RKO (cell line): ENCODE measurements around the gene SYTL2.
"Not testable (repeated sequence)": the region's sequence is repeated elsewhere in the genome, so short reads cannot be mapped to it uniquely, and the experiment has no call there.

ENCODE experiments used
- DNase-seq: peaks from one replicate; pipeline ENCODE4 v3.0.0-alpha.2; 2016; ENCODE audit warnings: low spot score

The SYTL2 gene

DNA sequence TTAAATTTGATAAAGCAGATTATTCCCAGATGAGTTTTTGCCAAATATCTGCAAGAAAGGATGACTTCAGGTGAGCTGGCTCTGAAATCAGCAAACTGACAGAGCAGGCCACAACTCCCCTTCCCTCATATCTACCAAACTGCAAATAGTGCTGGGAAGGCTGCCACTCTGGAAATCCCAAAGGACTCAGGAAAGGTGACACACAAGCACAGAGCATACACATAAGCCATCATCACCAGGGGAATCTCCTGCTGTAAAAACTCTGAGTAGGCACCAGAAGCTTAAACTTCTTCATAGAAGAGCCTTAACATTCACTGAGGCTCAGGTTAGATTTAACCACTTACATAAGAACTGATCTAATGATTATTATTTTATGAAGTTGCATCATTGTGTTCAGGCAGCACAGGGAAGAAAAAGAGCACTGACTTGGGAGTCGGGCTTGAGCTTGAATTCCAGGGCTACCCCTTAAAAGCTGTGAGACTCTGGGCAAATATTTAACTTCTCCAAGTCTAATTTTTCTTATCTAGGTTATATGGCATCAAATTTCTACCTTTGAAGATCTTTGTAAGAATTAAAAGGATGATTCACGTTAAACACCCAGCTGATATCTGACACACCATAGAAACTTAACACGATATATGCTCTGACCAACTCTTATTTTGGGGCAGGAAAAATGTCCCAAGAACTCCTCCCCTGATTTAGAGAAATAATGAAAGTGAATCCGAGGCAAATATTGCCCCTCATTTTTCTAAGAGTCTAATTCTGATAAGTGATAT is 15.0 kb downstream of the SYTL2 start:
- no peak for DNase-seq

- no peak for DNase-seq
These were observed 19.4 kb downstream of the SYTL2 start for GRCh38 chr11:85791409-85791990.

DNA sequence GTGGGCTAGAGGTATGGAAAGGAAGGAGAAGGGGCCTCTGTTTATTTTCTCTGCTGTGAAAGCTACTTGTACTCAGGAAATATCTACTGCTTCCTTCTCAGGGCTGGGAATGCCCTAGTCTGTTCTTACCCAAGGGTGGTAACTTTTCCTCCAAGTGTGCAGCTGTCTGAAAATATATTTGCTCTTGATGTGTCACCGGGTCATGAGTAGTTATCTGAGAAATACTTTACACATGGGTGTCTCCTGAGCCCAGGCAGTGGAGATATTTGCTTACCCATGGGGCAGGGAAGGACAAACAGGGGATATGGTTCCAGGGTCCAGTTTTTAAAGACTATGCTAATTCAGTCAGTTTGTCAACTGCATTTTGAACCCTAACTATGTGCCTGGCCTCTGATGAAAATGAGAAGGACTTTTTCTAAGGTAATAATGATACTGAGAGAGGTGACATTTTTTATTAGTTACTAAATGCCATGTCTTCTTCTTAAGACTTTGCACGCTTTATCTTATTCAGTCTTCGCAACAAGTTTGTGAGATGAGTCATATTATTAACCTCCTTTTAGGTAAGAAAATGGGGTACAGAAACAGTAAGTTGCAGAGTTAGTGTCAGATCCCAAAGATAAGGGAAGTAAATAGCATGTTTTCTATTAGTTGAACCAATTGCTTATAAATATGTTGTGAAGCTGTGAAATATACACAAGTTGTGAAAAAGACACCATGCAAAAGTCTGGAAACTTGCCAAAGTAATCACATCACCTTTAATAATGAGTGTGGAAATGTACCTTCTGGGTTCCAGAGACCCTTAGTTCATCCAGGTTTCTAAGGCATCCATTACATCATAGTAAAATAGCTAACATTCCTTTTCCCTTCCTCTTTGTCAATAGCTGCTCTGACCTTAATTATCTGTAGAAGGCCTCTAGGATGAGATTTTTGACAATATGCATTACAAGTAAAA is 22.9 kb downstream of the SYTL2 start:
- peak; percentile 14 for DNase-seq

GRCh38 chr11:85787168-85787567 is 23.8 kb downstream of the SYTL2 start:
- DNase-seq: no peak

DNA sequence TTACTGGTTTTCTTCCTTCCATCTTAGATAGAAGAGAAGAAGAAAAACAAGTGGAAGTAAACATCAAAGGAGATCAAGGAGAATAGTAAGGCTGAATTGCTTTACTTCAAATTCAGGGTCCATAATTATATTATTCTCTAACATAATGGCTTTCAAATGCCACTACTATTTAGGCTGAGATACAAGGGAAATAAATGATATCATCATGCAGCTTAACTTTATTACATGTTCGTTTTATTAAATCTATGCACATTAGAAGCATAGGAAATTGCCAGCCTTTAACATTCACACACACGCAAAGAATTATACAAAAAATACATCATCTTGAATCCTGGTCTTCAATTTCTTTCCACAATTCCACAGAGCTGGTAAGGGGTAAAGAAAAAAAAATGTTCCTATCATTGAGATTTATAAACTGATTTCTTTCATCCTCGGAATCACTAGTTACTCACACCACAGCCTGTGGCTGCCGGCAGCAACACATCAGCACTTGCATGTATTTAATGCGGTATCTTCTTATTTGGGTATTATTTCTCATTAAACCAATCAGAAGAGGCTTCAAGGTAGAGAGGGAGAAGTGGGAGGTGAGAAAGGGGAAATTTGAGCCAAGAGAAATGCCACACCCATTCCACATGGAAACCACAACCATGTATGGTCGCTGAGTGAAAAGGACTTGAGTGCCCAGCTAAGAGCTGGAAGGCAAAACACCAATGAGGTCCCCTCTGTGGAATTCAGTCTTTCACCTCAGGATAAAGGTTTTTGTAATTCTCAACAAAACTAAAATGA is 26.3 kb downstream of the SYTL2 start:
- DNase-seq: no peak

DNA sequence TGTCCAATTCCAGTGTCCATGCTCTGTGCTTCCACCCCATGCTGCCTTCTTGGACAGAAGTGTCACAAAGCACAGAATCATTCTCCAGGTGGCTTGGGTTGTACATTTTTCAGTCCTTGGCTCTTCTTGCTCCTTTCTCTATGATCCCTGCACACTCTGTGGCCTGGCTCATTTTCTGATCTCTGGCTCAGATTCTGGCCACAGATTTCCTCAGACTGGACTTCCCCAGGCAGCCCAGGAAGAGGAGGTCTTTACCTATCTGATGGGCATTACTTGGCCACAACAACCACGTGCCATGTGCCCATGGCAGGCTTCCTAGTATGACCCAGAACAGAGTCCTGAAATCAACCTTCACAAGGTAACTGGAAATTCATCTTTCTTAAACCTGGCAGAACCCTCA is 27.2 kb downstream of the SYTL2 start:
- DNase-seq: no peak

DNA sequence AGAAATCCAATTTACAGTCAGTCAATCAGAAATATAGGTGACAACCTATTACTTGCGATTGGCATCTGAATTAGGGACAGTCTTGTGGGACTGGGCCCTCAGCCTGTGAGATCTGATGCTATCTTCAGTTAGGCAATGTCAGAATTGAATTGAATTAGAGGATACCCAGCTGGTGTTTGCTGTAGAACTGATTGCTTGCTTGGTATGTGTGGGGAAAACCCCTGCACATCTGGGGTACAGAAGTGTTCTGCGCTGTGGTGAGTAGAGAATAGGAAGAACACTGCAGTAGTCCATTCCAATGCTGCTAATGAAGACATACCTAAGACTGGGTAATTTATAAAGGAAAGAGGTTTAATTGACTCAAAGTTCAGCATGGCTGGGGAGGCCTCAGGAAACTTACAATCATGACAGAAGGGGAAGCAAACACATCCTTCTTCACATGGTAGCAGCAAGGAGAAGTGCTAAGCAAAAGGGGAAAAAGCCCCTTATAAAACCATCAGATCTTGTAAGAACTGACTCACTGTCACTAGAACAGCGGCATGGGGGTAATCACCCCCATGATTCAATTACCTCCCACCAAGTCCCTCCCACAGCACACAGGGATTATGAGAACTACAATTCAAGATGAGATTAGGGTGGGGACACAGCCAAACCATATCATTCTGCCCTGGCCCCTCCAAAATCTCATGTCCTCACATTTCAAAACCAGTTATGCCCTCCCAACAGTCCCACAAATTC is 30.0 kb downstream of the SYTL2 start:
- DNase-seq: not testable (repeated sequence)

DNA sequence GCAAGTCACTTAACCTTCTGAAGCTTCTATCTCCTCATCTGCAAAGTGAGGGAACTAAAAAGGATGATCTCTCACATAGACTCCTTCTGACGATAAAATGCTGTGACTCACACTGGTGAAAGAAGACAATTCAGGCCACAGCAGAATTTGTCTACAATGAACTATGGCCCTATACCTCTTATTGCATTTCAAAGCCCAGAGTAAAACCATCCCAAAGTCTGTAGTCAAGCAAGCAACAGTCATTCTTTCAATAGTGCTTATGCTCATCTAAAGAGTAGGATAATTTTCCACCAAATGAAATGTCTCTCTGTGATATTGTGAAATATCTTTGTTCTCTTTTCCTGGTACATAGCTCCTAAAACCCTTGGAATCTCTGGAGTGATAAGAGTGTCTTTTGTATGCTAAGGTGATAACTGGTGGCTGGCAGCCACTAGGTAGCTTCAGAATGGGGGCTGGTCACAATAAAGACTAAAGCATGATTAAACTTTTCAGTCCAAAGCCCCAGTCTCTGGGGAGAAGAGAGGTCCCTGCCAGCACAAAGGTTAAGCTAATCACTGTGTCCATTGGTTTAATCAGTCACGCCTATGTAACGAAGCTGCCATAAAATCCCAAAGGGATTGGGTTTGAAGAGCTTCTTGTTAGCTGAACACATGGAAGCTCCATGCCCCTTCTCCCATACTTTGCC is 30.8 kb downstream of the SYTL2 start:
- no peak for DNase-seq

DNA sequence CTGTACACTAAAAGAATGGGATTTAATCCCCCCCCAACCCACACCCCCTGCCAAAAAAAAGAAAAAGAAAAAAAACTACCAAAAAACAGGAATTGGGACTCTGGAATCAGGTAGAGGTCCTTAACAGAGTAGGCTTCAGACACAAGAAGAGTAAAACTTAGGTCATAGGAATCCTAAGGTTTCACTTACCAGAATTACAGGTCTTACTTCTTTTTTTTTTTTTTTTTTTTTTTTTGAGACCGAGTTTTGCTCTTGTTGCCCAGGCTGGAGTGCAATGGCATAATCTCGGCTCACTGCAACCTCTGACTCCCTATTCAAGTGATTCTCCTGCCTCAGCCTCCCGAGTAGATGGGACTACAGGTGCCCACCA is 33.4 kb downstream of the SYTL2 start:
- DNase-seq: not testable (repeated sequence)

- DNase-seq: no peak
These were observed 33.9 kb downstream of the SYTL2 start for GRCh38 chr11:85776951-85777602.

DNA sequence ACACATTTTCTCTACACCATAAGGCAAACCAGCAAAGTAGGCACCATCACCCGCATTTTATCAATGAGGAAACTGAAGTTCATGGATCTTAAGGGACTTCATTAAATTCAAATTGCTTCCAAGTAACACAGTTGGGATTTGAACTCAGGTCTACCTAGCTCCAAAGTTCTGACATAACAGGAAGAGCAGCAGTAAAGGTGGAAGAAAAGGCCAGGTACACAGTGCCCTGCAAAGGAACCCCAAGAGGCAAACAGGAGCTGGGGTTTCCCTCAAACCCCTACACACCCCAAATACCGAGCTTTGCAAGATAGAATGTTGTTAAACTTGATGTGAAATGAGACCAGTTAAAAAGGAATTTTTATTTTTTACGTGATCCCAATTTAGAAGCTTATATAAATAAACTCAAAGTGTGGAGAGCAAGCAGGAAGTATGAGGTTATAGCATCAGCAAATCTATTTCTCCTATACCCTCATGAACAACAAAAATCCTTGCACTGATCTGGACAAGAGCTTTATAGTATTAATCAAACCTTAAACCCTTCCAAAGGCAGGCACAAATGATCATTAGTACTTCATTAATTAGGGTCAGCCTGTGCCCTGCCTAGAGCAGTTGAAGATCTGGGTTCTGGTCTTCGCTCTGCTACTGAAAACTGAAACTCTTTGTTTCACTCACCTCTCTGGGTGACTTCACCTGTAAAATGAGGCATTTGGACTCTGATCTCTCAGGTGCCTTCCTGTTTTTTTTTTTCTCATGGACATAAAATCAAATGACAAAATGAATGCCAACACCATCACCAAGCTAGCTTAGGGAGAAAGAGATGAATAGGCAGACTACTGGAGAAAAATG is 36.5 kb downstream of the SYTL2 start:
- no peak for DNase-seq

DNA sequence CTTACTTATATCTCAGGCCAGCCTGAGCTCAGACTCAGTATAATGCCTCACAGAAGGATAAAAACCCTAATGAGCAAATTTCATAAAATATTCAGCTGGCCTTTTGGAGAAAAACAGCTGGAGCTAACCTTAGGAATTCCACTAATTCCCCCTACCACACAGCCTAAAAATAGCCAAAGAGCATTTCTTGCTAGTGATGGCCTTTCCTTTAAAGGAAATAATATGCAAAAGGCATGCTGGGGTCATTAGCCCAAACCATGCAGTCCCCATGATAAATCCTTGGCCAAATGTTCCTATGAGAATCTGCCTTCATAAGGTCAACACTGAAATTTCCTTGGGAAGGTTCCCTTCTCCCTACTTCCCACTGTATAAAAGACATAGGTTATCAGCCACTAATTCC is 38.2 kb downstream of the SYTL2 start:
- DNase-seq: no peak

- DNase-seq: no peak
These were observed 39.4 kb downstream of the SYTL2 start for GRCh38 chr11:85771568-85771967.

DNA sequence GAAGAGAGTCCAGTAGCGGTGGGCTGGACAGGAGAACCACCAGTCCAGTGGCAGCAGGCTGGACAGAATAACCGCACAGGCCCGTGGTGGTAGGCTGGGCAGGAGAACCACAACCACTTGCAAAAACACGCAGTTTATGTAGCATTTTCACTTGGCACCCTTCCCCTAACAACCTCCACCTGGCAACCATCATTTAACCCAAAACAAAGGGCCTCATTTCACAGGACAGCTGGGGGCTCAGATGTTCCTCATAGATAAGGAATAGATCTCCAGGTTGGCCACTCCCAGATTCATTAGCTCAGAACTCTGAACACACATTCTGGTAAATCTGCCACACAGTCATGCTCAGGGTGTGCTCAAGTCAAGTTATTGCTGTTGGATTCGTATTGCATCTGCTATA is 41.2 kb downstream of the SYTL2 start:
- DNase-seq: no peak

GRCh38 chr11:85768473-85769146 is 42.3 kb downstream of the SYTL2 start:
- no peak for DNase-seq

DNA sequence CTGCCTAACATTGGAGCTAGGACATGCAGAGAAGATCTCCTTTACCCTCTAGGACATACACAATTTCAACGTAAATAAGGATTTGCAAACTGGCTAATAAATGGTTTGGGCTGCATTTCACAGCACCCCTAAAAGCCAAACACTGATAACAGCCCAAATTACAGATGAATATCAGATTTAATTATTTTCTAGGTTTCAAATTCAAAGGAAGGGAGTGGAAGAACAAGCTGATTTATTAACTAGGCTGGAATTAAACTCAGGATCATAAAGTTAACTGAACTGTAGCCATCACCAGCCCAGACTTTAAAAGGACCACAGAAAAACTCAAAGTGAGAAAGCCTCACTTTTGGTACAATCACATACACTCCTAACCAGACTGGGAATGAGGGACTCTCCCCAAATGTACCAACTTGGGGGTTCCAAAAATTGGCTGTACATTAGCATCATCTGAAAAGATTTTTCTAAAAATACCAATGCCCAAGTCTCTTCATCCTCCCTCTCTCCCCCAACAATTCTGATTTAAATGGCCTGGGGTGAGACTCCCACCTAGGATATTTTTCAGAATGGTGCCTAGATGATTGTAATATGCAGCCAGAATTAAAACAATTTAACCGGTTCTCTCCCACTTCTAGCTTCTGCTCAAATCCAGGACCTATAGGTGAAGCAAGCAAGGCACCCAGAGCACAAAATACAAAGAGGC is 43.5 kb downstream of the SYTL2 start:
- DNase-seq: no peak

GRCh38 chr11:85766721-85767161 is 44.2 kb downstream of the SYTL2 start:
- no peak for DNase-seq

- no peak for DNase-seq
These were observed 46.1 kb downstream of the SYTL2 start for GRCh38 chr11:85764796-85765195.
